ENCODE measurements around the gene LRCH4.

DNA sequence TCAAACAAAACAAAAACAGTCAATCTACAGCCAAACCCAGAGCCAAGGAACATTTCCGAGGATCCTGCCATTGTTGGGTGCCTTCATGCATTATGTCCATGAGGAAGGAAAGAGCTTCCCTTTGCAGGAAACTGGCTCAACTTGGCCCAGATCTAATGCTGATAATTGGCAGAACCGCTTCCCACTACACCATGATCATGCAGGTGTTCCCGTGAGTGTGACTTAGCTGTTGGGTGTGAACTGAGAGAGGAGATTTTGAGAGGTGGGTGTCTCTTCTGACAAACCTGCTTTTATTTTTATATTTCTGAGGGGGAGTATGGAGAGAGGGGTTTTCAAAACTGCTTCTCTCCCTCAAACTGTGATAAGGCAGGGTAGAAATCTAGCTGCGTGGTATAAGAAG is 26.8 kb downstream of the LRCH4 start:
- TF ChIP-seq CTCF (IDR thresholded peaks at IDR 0.05; ENCODE audit: borderline replicate concordance, extremely low read depth, low read length, poor library complexity, severe bottlenecking) (no peak), EZH2 (IDR thresholded peaks at IDR 0.05; ENCODE audit: borderline replicate concordance, low read depth, low read length, severe bottlenecking) (no peak)
